A673 (cell line): ENCODE results near the gene SDCCAG8. TPM values are rescaled to one million over a fixed set of nuclear protein-coding genes. Genes with fewer than 3 reads are reported as not detected.

ENCODE experiments used
- BruUV-seq: library from RNA; stranded (reverse); fragments of 400-500 nt; replicated peaks from 2 replicates; lab custom pipeline; 2021; lab: Mats Ljungman, UMichigan
- CTCF ChIA-PET: fragments of 300-600 bp; sonication (Branson Sonifier 250); formaldehyde crosslinking; loops from one replicate; lab custom pipeline; 2022; ENCODE audit warnings: antibody characterized with exemption; lab: Charles Lee
- POLR2A ChIA-PET: fragments of 300-600 bp; sonication (Branson Sonifier 250); formaldehyde crosslinking; loops from one replicate; lab custom pipeline; 2022; ENCODE audit warnings: antibody characterized with exemption; ENCODE audit not compliant: low non-redundant PET; lab: Charles Lee
- DNase-seq: peaks from one replicate; pipeline ENCODE4 v3.0.0-alpha.2; 2015; ENCODE audit warnings: low spot score
- H3K27ac ChIP-seq: fragments of 200-600 bp; sonication (generic); 2 replicates; pipeline ENCODE4 v1.5.1; 2016; ENCODE audit warnings: mixed run types, low read depth, mild to moderate bottlenecking, mixed read lengths, antibody characterized with exemption, low read length; ENCODE audit not compliant: poor library complexity, severe bottlenecking
- H3K27me3 ChIP-seq: fragments of 200-600 bp; sonication (generic); replicated peaks from 2 replicates; pipeline ENCODE4 v1.6.1; 2017; ENCODE audit warnings: mixed run types, low read depth, mild to moderate bottlenecking, mixed read lengths, antibody characterized with exemption, low read length; ENCODE audit not compliant: insufficient read depth, poor library complexity
- H3K36me3 ChIP-seq: fragments of 200-600 bp; sonication (generic); 2 replicates; pipeline ENCODE4 v1.6.1; 2016; ENCODE audit warnings: mixed run types, mild to moderate bottlenecking, mixed read lengths, antibody characterized with exemption, low read length; ENCODE audit not compliant: insufficient read depth, poor library complexity, severe bottlenecking
- H3K4me1 ChIP-seq: fragments of 200-600 bp; sonication (generic); 2 replicates; pipeline ENCODE4 v1.6.1; 2017; ENCODE audit warnings: mixed run types, mild to moderate bottlenecking, mixed read lengths, antibody characterized with exemption, low read length; ENCODE audit not compliant: insufficient read depth, poor library complexity, severe bottlenecking
- H3K4me3 ChIP-seq: fragments of 200-600 bp; sonication (generic); 2 replicates; pipeline ENCODE4 v1.5.1; 2016; ENCODE audit warnings: low read depth, mixed run types, mild to moderate bottlenecking, mixed read lengths, low read length; ENCODE audit not compliant: poor library complexity, severe bottlenecking
- H3K9me3 ChIP-seq: fragments of 200-600 bp; sonication (generic); 2 replicates; pipeline ENCODE4 v1.6.1; 2016; ENCODE audit warnings: mixed run types, low read depth, mild to moderate bottlenecking, mixed read lengths, antibody characterized with exemption, low read length; ENCODE audit not compliant: poor library complexity, severe bottlenecking
- CTCF ChIP-seq: fragments of 300-800, 200-600 bp; sonication (generic); conservative IDR thresholded peaks from 2 replicates; pipeline ENCODE4 v1.5.1; 2017; ENCODE audit warnings: low read depth, mild to moderate bottlenecking, antibody characterized with exemption, low read length, moderate library complexity, mixed read lengths
- EZH2 ChIP-seq: fragments of 200-600 bp; sonication (generic); IDR thresholded peaks from 2 replicates; pipeline ENCODE4 v1.6.1; 2017; ENCODE audit warnings: borderline replicate concordance, low read depth, mild to moderate bottlenecking, mixed read lengths, antibody characterized with exemption, low read length; ENCODE audit not compliant: poor library complexity, severe bottlenecking
- intact Hi-C: fragments of 100-400 bp; cut with micrococcal nuclease; formaldehyde crosslinking; loops from one replicate; pipeline ENCODE4 v1.10.0; 2022; ENCODE audit not compliant: unreplicated experiment
- total RNA-seq: library from RNA; stranded (reverse); gene quantifications from 2 replicates; pipeline ENCODE4 v1.2.3, GENCODE V29; 2021

SDCCAG8 gene
- total RNA-seq, 1 experiment from 2014 or later = 9.1 TPM

GRCh38 chr1:243325305-243325890, 69.6 kb downstream of the SDCCAG8 start:
- no peak overlapping the region for H3K4me3 ChIP-seq
- BruUV-seq = no TSS peak
- intact Hi-C loops = loop anchor here (5.0 to 10.0 kb wide), 2 partner anchors 858 to 1311 kb away; no protein-coding TSS in a partner anchor
- CTCF ChIA-PET = no interaction called here
- H3K36me3 ChIP-seq = no peaks in the 10 kb centered on the region
- no peaks in the 10 kb centered on the region for H3K4me1 ChIP-seq
- TF ChIP-seq EZH2 (no peak), CTCF (peak; percentile 62)
- DNase-seq = peak; percentile 49
- no peak overlapping the region for H3K27ac ChIP-seq
- no peaks in the 10 kb centered on the region for H3K9me3 ChIP-seq
- H3K27me3 ChIP-seq = no peaks in the 10 kb centered on the region
- POLR2A ChIA-PET = no interaction called here

GRCh38 chr1:243332440-243332839, 76.6 kb downstream of the SDCCAG8 start:
- no peaks in the 10 kb centered on the region for H3K4me1 ChIP-seq
- no peak overlapping the region for H3K27ac ChIP-seq
- POLR2A ChIA-PET = no interaction called here
- no peak for TF ChIP-seq CTCF
- TF ChIP-seq EZH2 = no peak
- no peaks in the 10 kb centered on the region for H3K27me3 ChIP-seq
- BruUV-seq = no TSS peak
- no peak overlapping the region for H3K4me3 ChIP-seq
- intact Hi-C loops = no loop called here
- no peaks in the 10 kb centered on the region for H3K36me3 ChIP-seq
- no peaks in the 10 kb centered on the region for H3K9me3 ChIP-seq
- CTCF ChIA-PET = no interaction called here
- no peak for DNase-seq

GRCh38 chr1:243335292-243335691, 79.5 kb downstream of the SDCCAG8 start:
- POLR2A ChIA-PET = no interaction called here
- Histone ChIP-seq H3K4me3 (no peak overlapping the region), H3K9me3 (no peaks in the 10 kb centered on the region), H3K27ac (no peak overlapping the region), H3K27me3 (no peaks in the 10 kb centered on the region), H3K36me3 (no peaks in the 10 kb centered on the region), H3K4me1 (no peaks in the 10 kb centered on the region)
- no peak for DNase-seq
- intact Hi-C loops = no loop called here
- TF ChIP-seq EZH2 (no peak), CTCF (no peak)
- CTCF ChIA-PET = no interaction called here
- no TSS peak for BruUV-seq
